MM.1S (cell line): ENCODE results near the gene DIP2C.

Experiments used
- DNase-seq: peaks from one replicate; pipeline ENCODE4 v3.0.0-alpha.2; 2015
- H2AFZ ChIP-seq: fragments of 300-600 bp; sonication (generic); 2 replicates; pipeline ENCODE4 v1.6.0; 2016; ENCODE audit warnings: antibody characterized with exemption, low read length
- H3F3A ChIP-seq: fragments of 300-600 bp; sonication (generic); 2 replicates; pipeline ENCODE4 v1.6.1; 2016; ENCODE audit warnings: mild to moderate bottlenecking, antibody characterized with exemption, low read length, moderate library complexity, mixed read lengths; ENCODE audit not compliant: insufficient read depth
- H3K27ac ChIP-seq: fragments of 300-600 bp; sonication (generic); 2 replicates; pipeline ENCODE4 v1.5.1; 2016; ENCODE audit warnings: mild to moderate bottlenecking, low read length
- H3K27me3 ChIP-seq: fragments of 300-600 bp; sonication (generic); replicated peaks from 2 replicates; pipeline ENCODE4 v1.6.0; 2016; ENCODE audit warnings: low read length; ENCODE audit not compliant: insufficient read depth
- H3K36me3 ChIP-seq: fragments of 300-600 bp; sonication (generic); replicated peaks from 2 replicates; pipeline ENCODE4 v1.6.1; 2016; ENCODE audit warnings: mild to moderate bottlenecking, low read length, mixed read lengths; ENCODE audit not compliant: insufficient read depth
- H3K4me1 ChIP-seq: fragments of 300-600 bp; sonication (generic); 2 replicates; pipeline ENCODE4 v1.6.1; 2016; ENCODE audit warnings: low read length, mixed read lengths
- H3K4me2 ChIP-seq: fragments of 300-600 bp; sonication (generic); 2 replicates; pipeline ENCODE4 v1.6.0; 2016; ENCODE audit warnings: low read depth, low read length
- H3K4me3 ChIP-seq: fragments of 300-600 bp; sonication (generic); 2 replicates; pipeline ENCODE4 v1.5.1; 2016; ENCODE audit warnings: low read length, mixed read lengths
- H3K79me2 ChIP-seq: fragments of 300-600 bp; sonication (generic); 2 replicates; pipeline ENCODE4 v1.6.1; 2016; ENCODE audit warnings: mixed run types, low read length, mixed read lengths
- H3K9ac ChIP-seq: fragments of 300-600 bp; sonication (generic); 2 replicates; pipeline ENCODE4 v1.6.1; 2016; ENCODE audit warnings: low read length, mixed read lengths
- H3K9me2 ChIP-seq: fragments of 300-600 bp; sonication (generic); replicated peaks from 2 replicates; pipeline ENCODE4 v1.6.1; 2016; ENCODE audit warnings: mild to moderate bottlenecking, low read length, mixed read lengths; ENCODE audit not compliant: insufficient read depth
- H3K9me3 ChIP-seq: fragments of 300-600 bp; sonication (generic); replicated peaks from 2 replicates; pipeline ENCODE4 v1.6.1; 2016; ENCODE audit warnings: mild to moderate bottlenecking, low read length, mixed read lengths; ENCODE audit not compliant: insufficient read depth
- H4K20me1 ChIP-seq: fragments of 300-600 bp; sonication (generic); 2 replicates; pipeline ENCODE4 v1.6.1; 2016; ENCODE audit warnings: mild to moderate bottlenecking, low read length, moderate library complexity, mixed read lengths; ENCODE audit not compliant: insufficient read depth
- CTCF ChIP-seq: fragments of 300-600 bp; sonication (generic); IDR thresholded peaks from 2 replicates; pipeline ENCODE4 v1.5.1; 2016; ENCODE audit warnings: antibody characterized with exemption, low read length, mixed read lengths
- EZH2 ChIP-seq: fragments of 300-600 bp; sonication (generic); optimal IDR thresholded peaks from 2 replicates; pipeline ENCODE3; 2017; ENCODE audit warnings: low read depth, mild to moderate bottlenecking, antibody characterized with exemption, low read length, mixed read lengths
- EZH2phosphoT487 ChIP-seq: fragments of 300-600 bp; sonication (generic); IDR thresholded peaks from 2 replicates; pipeline ENCODE4 v1.6.1; 2018; ENCODE audit warnings: antibody characterized with exemption, low read length

Gene DIP2C

GRCh38 chr10:588246-589165, 101.0 kb downstream of the DIP2C start:
- peak overlapping the region; percentile 93 for H3K4me2 ChIP-seq
- no peaks in the 10 kb centered on the region for H3K9me2 ChIP-seq
- no peaks in the 10 kb centered on the region for H3K9me3 ChIP-seq
- peak overlapping the region; percentile 47; the same call in 1 of the 2 replicates for H2AFZ ChIP-seq
- DNase-seq: peak; percentile 96
- H3F3A ChIP-seq: peaks cover 24% of the 10 kb centered on the region
- no peaks in the 10 kb centered on the region for H3K36me3 ChIP-seq
- peak overlapping the region; percentile 96 for H3K27ac ChIP-seq
- H3K79me2 ChIP-seq: no peaks in the 10 kb centered on the region
- peak overlapping the region; percentile 26; the same call in 1 of the 2 replicates for H3K4me3 ChIP-seq
- peak overlapping the region; percentile 79 for H3K9ac ChIP-seq
- no peak for TF ChIP-seq EZH2
- TF ChIP-seq CTCF: no peak
- no peaks in the 10 kb centered on the region for H4K20me1 ChIP-seq
- H3K4me1 ChIP-seq: peaks cover 33% of the 10 kb centered on the region
- no peaks in the 10 kb centered on the region for H3K27me3 ChIP-seq

- TF ChIP-seq EZH2phosphoT487: no peak
- TF ChIP-seq EZH2: no peak
- no peak for TF ChIP-seq CTCF
- DNase-seq: no peak
- Histone ChIP-seq H3K9ac (no peak overlapping the region), H3K4me3 (no peak overlapping the region), H2AFZ (no peak overlapping the region), H3K4me1 (peaks cover 33% of the 10 kb centered on the region), H3K36me3 (no peaks in the 10 kb centered on the region), H3K27ac (no peak overlapping the region), H3K9me2 (no peaks in the 10 kb centered on the region), H3K79me2 (no peaks in the 10 kb centered on the region), H3K9me3 (no peaks in the 10 kb centered on the region), H3K4me2 (no peak overlapping the region), H3F3A (peaks cover 24% of the 10 kb centered on the region), H3K27me3 (no peaks in the 10 kb centered on the region), H4K20me1 (no peaks in the 10 kb centered on the region)
Measured at GRCh38 chr10:586716-587115, 102.8 kb downstream of the DIP2C start.

- Histone ChIP-seq H3K9ac (no peak overlapping the region), H3K4me3 (no peak overlapping the region), H3K9me3 (no peaks in the 10 kb centered on the region), H3K27me3 (no peaks in the 10 kb centered on the region), H3K36me3 (no peaks in the 10 kb centered on the region), H2AFZ (no peak overlapping the region), H4K20me1 (no peaks in the 10 kb centered on the region), H3K9me2 (no peaks in the 10 kb centered on the region), H3K4me1 (peaks cover 33% of the 10 kb centered on the region), H3K4me2 (no peak overlapping the region), H3K27ac (no peak overlapping the region), H3F3A (peaks cover 24% of the 10 kb centered on the region), H3K79me2 (no peaks in the 10 kb centered on the region)
- no peak for TF ChIP-seq EZH2
- TF ChIP-seq CTCF: no peak
- TF ChIP-seq EZH2phosphoT487: no peak
- DNase-seq: no peak
Measured at GRCh38 chr10:586151-586550, 103.3 kb downstream of the DIP2C start.
